IMR-90 (cell line): Measurements from ENCODE around the gene AMDHD2. TPM values are rescaled to one million over a fixed set of nuclear protein-coding genes. Genes with fewer than 3 reads are reported as not detected.
"Not testable (repeated sequence)": the region's sequence is repeated elsewhere in the genome, so short reads cannot be mapped to it uniquely, and the experiment has no call there.

Experiments used
- ATAC-seq: fragments of 200-7000 bp; cut with Tn5 transposase; 2 replicates; pipeline ENCODE4 v1.9.1; 2020; ENCODE audit warnings: low read depth, mild to moderate bottlenecking, moderate library complexity
- BruUV-seq: library from RNA; stranded (reverse); fragments of 400-500 nt; replicated peaks from 2 replicates; lab custom pipeline; 2021; lab: Mats Ljungman, UMichigan
- CTCF ChIA-PET: fragments of 300-600 bp; formaldehyde crosslinking; extraction: SDS; loops from one replicate; lab custom pipeline; 2021; ENCODE audit warnings: antibody characterized with exemption; lab: Yijun Ruan, JAX
- POLR2A ChIA-PET: fragments of 300-600 bp; sonication (Branson Sonifier 250); formaldehyde crosslinking; loops from one replicate; lab custom pipeline; 2022; ENCODE audit warnings: antibody characterized with exemption; ENCODE audit not compliant: unreplicated experiment; lab: Charles Lee
- DNase-seq: peaks from one replicate; pipeline ENCODE4 v3.0.0; 2013
- H2AFZ ChIP-seq: replicated peaks from 2 replicates; pipeline ENCODE3; 2013; ENCODE audit warnings: low read length, mild to moderate bottlenecking; ENCODE audit not compliant: poor library complexity
- H2AK5ac ChIP-seq: 2 replicates; pipeline ENCODE4 v1.6.1; 2013; ENCODE audit warnings: low read depth, low read length, inconsistent platforms
- H2AK9ac ChIP-seq: replicated peaks from 2 replicates; pipeline ENCODE3; 2013; ENCODE audit warnings: mild to moderate bottlenecking, low read depth, low read length, moderate library complexity; ENCODE audit not compliant: poor library complexity
- H2BK120ac ChIP-seq: 2 replicates; pipeline ENCODE4 v1.6.1; 2013; ENCODE audit warnings: low read depth, low read length, inconsistent platforms
- H2BK15ac ChIP-seq: 3 replicates; pipeline ENCODE4 v1.6.1; 2013; ENCODE audit warnings: low read depth, low read length, inconsistent platforms
- H2BK20ac ChIP-seq: 2 replicates; pipeline ENCODE4 v1.6.1; 2013; ENCODE audit warnings: low read depth, mild to moderate bottlenecking, inconsistent platforms, low read length, moderate library complexity
- H2BK5ac ChIP-seq: 2 replicates; pipeline ENCODE4 v1.6.1; 2013; ENCODE audit warnings: mild to moderate bottlenecking, low read depth, low read length, inconsistent platforms; ENCODE audit not compliant: poor library complexity, severe bottlenecking
- H3K14ac ChIP-seq: replicated peaks from 2 replicates; pipeline ENCODE4 v1.6.1; 2013; ENCODE audit warnings: low read depth, low read length, inconsistent platforms
- H3K18ac ChIP-seq: 2 replicates; pipeline ENCODE4 v1.6.1; 2013; ENCODE audit warnings: low read depth, low read length, control low read depth
- H3K23ac ChIP-seq: 2 replicates; pipeline ENCODE4 v1.6.1; 2013; ENCODE audit warnings: low read depth, low read length, inconsistent platforms
- H3K27ac ChIP-seq: 2 replicates; pipeline ENCODE4 v1.5.1; 2013; ENCODE audit warnings: mild to moderate bottlenecking, control low read depth, low read length; ENCODE audit not compliant: insufficient read depth
- H3K27me3 ChIP-seq: 2 replicates; pipeline ENCODE4 v1.6.1; 2013; ENCODE audit warnings: low read length; ENCODE audit not compliant: control insufficient read depth, insufficient read depth
- H3K36me3 ChIP-seq: 2 replicates; pipeline ENCODE4 v1.6.1; 2013; ENCODE audit warnings: low read length, mixed read lengths; ENCODE audit not compliant: control insufficient read depth, insufficient read depth
- H3K4ac ChIP-seq: 2 replicates; pipeline ENCODE4 v1.6.1; 2013; ENCODE audit warnings: low read depth, low read length, inconsistent platforms
- H3K4me1 ChIP-seq: 2 replicates; pipeline ENCODE4 v1.6.1; 2013; ENCODE audit warnings: low read length, mixed read lengths; ENCODE audit not compliant: control insufficient read depth, insufficient read depth
- H3K4me2 ChIP-seq: 2 replicates; pipeline ENCODE4 v1.6.1; 2013; ENCODE audit warnings: low read depth, mild to moderate bottlenecking, control low read depth, low read length, moderate library complexity
- H3K4me3 ChIP-seq: 2 replicates; pipeline ENCODE4 v1.5.1; 2013; ENCODE audit warnings: low read depth, mild to moderate bottlenecking, control low read depth, low read length, moderate library complexity; ENCODE audit not compliant: insufficient read depth
- H3K56ac ChIP-seq: 2 replicates; pipeline ENCODE4 v1.6.1; 2013; ENCODE audit warnings: low read length, inconsistent platforms; ENCODE audit not compliant: insufficient read depth; ENCODE audit errors: extremely low read depth
- H3K79me1 ChIP-seq, 2 experiments: 2 replicates each; pipeline ENCODE4 v1.6.1; 2013; ENCODE audit warnings: low read length in 2 of 2, inconsistent platforms in 1 of 2, low read depth in 1 of 2
- H3K9ac ChIP-seq: 2 replicates; pipeline ENCODE4 v1.6.1; 2013; ENCODE audit warnings: low read depth, low read length, control low read depth
- H3K9me1 ChIP-seq: 2 replicates; pipeline ENCODE4 v1.6.1; 2013; ENCODE audit warnings: low read length, inconsistent platforms; ENCODE audit not compliant: insufficient read depth
- H3K9me3 ChIP-seq: 2 replicates; pipeline ENCODE4 v1.6.1; 2013; ENCODE audit warnings: low read length; ENCODE audit not compliant: control insufficient read depth, insufficient read depth
- H4K20me1 ChIP-seq: 2 replicates; pipeline ENCODE4 v1.6.1; 2013; ENCODE audit warnings: low read length, inconsistent platforms; ENCODE audit not compliant: insufficient read depth
- H4K5ac ChIP-seq: 2 replicates; pipeline ENCODE4 v1.6.1; 2013; ENCODE audit warnings: mild to moderate bottlenecking, low read depth, low read length, control low read depth
- H4K8ac ChIP-seq, 2 experiments: 2 replicates each; pipeline ENCODE4 v1.6.1; 2013; ENCODE audit warnings: low read depth in 2 of 2, low read length in 2 of 2, control low read depth in 1 of 2, inconsistent platforms in 1 of 2
- H4K91ac ChIP-seq: 2 replicates; pipeline ENCODE4 v1.6.1; 2013; ENCODE audit warnings: low read depth, low read length, inconsistent platforms; ENCODE audit not compliant: insufficient read depth
- WGBS, 2 experiments: methylation state at CpG; one replicate each; pipeline versions ENCODE4 v1.1.5 to v1.1.7; 2013; ENCODE audit warnings: missing lambda C conversion rate in 2 of 2; ENCODE audit not compliant: insufficient read length in 1 of 2; ENCODE audit errors: extremely low coverage in 2 of 2; 5-methylcytosine and 5-hydroxymethylcytosine counted together
- dilution Hi-C: fragments of 300-500 bp; cut with HindIII; formaldehyde crosslinking; loops from one replicate; pipeline ENCODE4 v1.14.3; 2018; ENCODE audit warnings: low sequenced_read_pairs; ENCODE audit not compliant: unreplicated experiment
- in situ Hi-C: fragments of 300-500 bp; cut with MboI; formaldehyde crosslinking; loops from 3 replicates; pipeline ENCODE4 v1.14.3; 2019; ENCODE audit warnings: low sequenced_read_pairs, inconsistent platforms, mixed read lengths
- intact Hi-C: fragments of 100-400 bp; cut with micrococcal nuclease; formaldehyde crosslinking; loops from 2 replicates; pipeline ENCODE4 v1.10.0; 2022
- microRNA-seq, 2 experiments: library from miRNA; stranded (forward) in 1 of 2; unstranded in 1 of 2; fragments of 10-50 nt in 1 of 2; fragments of <30 nt in 1 of 2; gene quantifications in 1 of 2; microRNA quantifications in 1 of 2; one replicate each; pipeline versions ENCODE3 to v1.1.0; 2013 to 2020; ENCODE audit not compliant: insufficient read depth in 1 of 2, insufficient read length in 1 of 2, unreplicated experiment in 1 of 2
- polyA plus RNA-seq, 3 experiments: library from polyadenylated mRNA; depleted of rRNA; stranded (reverse); fragments of >200 nt; gene quantifications; 2 replicates each; pipeline ENCODE4 v1.2.3, GENCODE V29; 2012; ENCODE audit warnings: low replicate concordance in 1 of 3
- small RNA-seq, 5 experiments: library from RNA; depleted of rRNA; stranded (forward); fragments of <200 nt; gene quantifications; one replicate each; pipeline ENCODE3, GENCODE V24; 2012
- total RNA-seq: library from RNA; depleted of rRNA; stranded (reverse); fragments of >200 nt; gene quantifications from 2 replicates; pipeline ENCODE4 v1.2.3, GENCODE V29; 2012; rRNA removed

Gene AMDHD2
- total and polyA plus RNA-seq, 2 of the 4 experiments (the other 2 are of a cell fraction) = 10.6 to 30.3 TPM

- H2BK120ac ChIP-seq, H2AK9ac ChIP-seq, H2AFZ ChIP-seq, H3K9me1 ChIP-seq, in situ Hi-C loops, POLR2A ChIA-PET, H4K91ac ChIP-seq, H3K23ac ChIP-seq, H3K27ac ChIP-seq, H3K9ac ChIP-seq, H3K4me2 ChIP-seq, intact Hi-C loops, H2BK5ac ChIP-seq, H3K18ac ChIP-seq, H2BK20ac ChIP-seq, H4K20me1 ChIP-seq, ATAC-seq, H3K4ac ChIP-seq, H3K4me1 ChIP-seq, H3K79me1 ChIP-seq, H2BK15ac ChIP-seq, H2AK5ac ChIP-seq, BruUV-seq, H3K27me3 ChIP-seq, H3K14ac ChIP-seq, H3K36me3 ChIP-seq, dilution Hi-C loops, H3K56ac ChIP-seq, H3K9me3 ChIP-seq, H4K8ac ChIP-seq, DNase-seq, H4K5ac ChIP-seq, CTCF ChIA-PET, H3K4me3 ChIP-seq: not testable (repeated sequence)
- no CpG with 5 or more reads among the region's 21 CpGs for WGBS, 2 experiments
Observed at GRCh38 chr16:2580818-2581217, 60.6 kb downstream of the AMDHD2 start.

Small RNAs within 50 kb of the gene (microRNA-seq; reads per million reads assigned to microRNA genes)
- not detected for gene AC093525.1 (ENCODE audit: insufficient read depth, insufficient read length)
- gene MIR3178 (ENCODE audit: insufficient read depth in 1 of 2, insufficient read length in 1 of 2, unreplicated experiment in 1 of 2) = 0 to 0.37 reads per million in 2 experiments

Small RNAs within 50 kb of the gene (small RNA-seq; reads per million reads assigned to genes)
- gene AC093525.1 (0 reads per million in 5 experiments), gene MIR3178 (0 reads per million in 5 experiments)

Other genes starting within 250 kb of the AMDHD2 start
- gene ABCA3, start 179.6 kb upstream of the AMDHD2 start, total RNA-seq = 0.18 TPM in 1 of 2 replicates, not detected in the other
- 0.22 and 0.32 TPM in 2 replicates for gene ABCA3, start 179.6 kb upstream of the AMDHD2 start, polyA plus RNA-seq (2012; rRNA removed)
- gene CCNF, start 90.9 kb upstream of the AMDHD2 start, total RNA-seq = 19.2 and 20.1 TPM in 2 replicates
- gene CCNF, start 90.9 kb upstream of the AMDHD2 start, polyA plus RNA-seq (2012; rRNA removed) = 7.8 and 8.2 TPM in 2 replicates
- gene TEDC2, start 60.3 kb upstream of the AMDHD2 start, total RNA-seq = 3.6 TPM in 2 replicates
- 7.3 and 10.8 TPM in 2 replicates for gene TEDC2, start 60.3 kb upstream of the AMDHD2 start, polyA plus RNA-seq (2012; rRNA removed)
- 0.18 and 0.28 TPM in 2 replicates for gene NTN3, start 49.1 kb upstream of the AMDHD2 start, total RNA-seq
- gene NTN3, start 49.1 kb upstream of the AMDHD2 start, polyA plus RNA-seq (2012; rRNA removed) = 0.38 and 0.72 TPM in 2 replicates
- gene TBC1D24, start 45.2 kb upstream of the AMDHD2 start, total RNA-seq = 7.5 and 8.6 TPM in 2 replicates
- 13.4 and 16.2 TPM in 2 replicates for gene TBC1D24, start 45.2 kb upstream of the AMDHD2 start, polyA plus RNA-seq (2012; rRNA removed)
- gene ATP6V0C, start 6.4 kb upstream of the AMDHD2 start, total RNA-seq = 8.4 and 8.6 TPM in 2 replicates
- 107 and 108 TPM in 2 replicates for gene ATP6V0C, start 6.4 kb upstream of the AMDHD2 start, polyA plus RNA-seq (2012; rRNA removed)
- not detected in 2 replicates for gene CEMP1, start 11.0 kb downstream of the AMDHD2 start, total RNA-seq
- not detected in 2 replicates for gene CEMP1, start 11.0 kb downstream of the AMDHD2 start, polyA plus RNA-seq (2012; rRNA removed)
- gene PDPK1, start 17.6 kb downstream of the AMDHD2 start, total RNA-seq = 10.6 and 11.4 TPM in 2 replicates
- gene PDPK1, start 17.6 kb downstream of the AMDHD2 start, polyA plus RNA-seq (2012; rRNA removed) = 24.3 and 27.3 TPM in 2 replicates
- gene KCTD5, start 162.2 kb downstream of the AMDHD2 start, total RNA-seq = 17.2 and 19.4 TPM in 2 replicates
- 38.9 and 56.2 TPM in 2 replicates for gene KCTD5, start 162.2 kb downstream of the AMDHD2 start, polyA plus RNA-seq (2012; rRNA removed)
- gene PRSS27, start 199.9 kb downstream of the AMDHD2 start, total RNA-seq = under 0.01 TPM in 2 replicates
- gene PRSS27, start 199.9 kb downstream of the AMDHD2 start, polyA plus RNA-seq (2012; rRNA removed) = 0.58 and 0.83 TPM in 2 replicates
- gene SRRM2, start 232.3 kb downstream of the AMDHD2 start, total RNA-seq = 20.3 and 21.1 TPM in 2 replicates
- gene SRRM2, start 232.3 kb downstream of the AMDHD2 start, polyA plus RNA-seq (2012; rRNA removed) = 300 and 301 TPM in 2 replicates